Adrenal gland (tissue), 12 donors: ENCODE data around the gene DGCR8. TPM values are rescaled to one million over a fixed set of nuclear protein-coding genes. Genes with fewer than 3 reads are reported as not detected.

ENCODE experiments used
- DNase-seq, 7 donors: peaks; one replicate each; pipeline ENCODE4 v3.0.0-alpha.2; 2019 to 2020
- H3K27ac ChIP-seq, 5 donors: fragments of 200-600 bp; sonication (generic) in 4 of 5; 1 replicate in 3 of 5; 2 replicates in 2 of 5; pipeline versions ENCODE4 v1.5.1 to v1.8.0; 2016 to 2020; ENCODE audit warnings: mild to moderate bottlenecking in 1 of 5
- H3K27me3 ChIP-seq: fragments of 200-600 bp; 2 replicates; pipeline ENCODE4 v1.8.0; 2021
- H3K36me3 ChIP-seq, 2 donors: fragments of 200-600 bp; replicated peaks in 1 of 2; 1 replicate in 1 of 2; 2 replicates in 1 of 2; pipeline versions ENCODE4 v1.5.1 to v1.8.0; 2018 to 2022
- H3K4me1 ChIP-seq, 2 donors: fragments of 200-600 bp; replicated peaks in 1 of 2; 1 replicate in 1 of 2; 2 replicates in 1 of 2; pipeline versions ENCODE4 v1.5.1 to v1.8.0; 2018 to 2021
- H3K4me3 ChIP-seq, 4 donors: fragments of 200-600 bp; sonication (generic) in 3 of 4; one replicate each; pipeline ENCODE4 v1.5.1; 2016 to 2018
- H3K9me3 ChIP-seq, 3 donors: fragments of 200-600 bp; sonication (generic) in 1 of 3; replicated peaks in 1 of 3; 1 replicate in 2 of 3; 2 replicates in 1 of 3; pipeline versions ENCODE4 v1.5.1 to v1.8.0; 2016 to 2021
- CTCF ChIP-seq, 6 experiments: fragments of 450-650 bp in 4 of 6; fragments of 200-600 bp in 2 of 6; sonication (generic) in 1 of 6; IDR thresholded peaks; 1 replicate in 5 of 6; 2 replicates in 1 of 6; pipeline versions ENCODE4 v1.5.1 to v1.8.0; 2016 to 2021; ENCODE audit warnings: antibody characterized with exemption in 6 of 6, mild to moderate bottlenecking in 2 of 6, moderate library complexity in 1 of 6
- POLR2A ChIP-seq, 2 donors: fragments of 450-650 bp; IDR thresholded peaks; one replicate each; pipeline ENCODE4 v1.6.1; 2017; ENCODE audit warnings: antibody characterized with exemption in 2 of 2, mild to moderate bottlenecking in 2 of 2, moderate library complexity in 1 of 2
- WGBS, 4 donors: extraction: QIAGEN DNeasy Blood & Tissue Kit in 2 of 4; methylation state at CpG; one replicate each; pipeline versions ENCODE4 v1.1.5 to v1.1.7; 2013 to 2017; 5-methylcytosine and 5-hydroxymethylcytosine counted together
- intact Hi-C, 2 donors: fragments of 100-400 bp; cut with DNase I; formaldehyde crosslinking; loops; one replicate each; pipeline versions ENCODE4 v1.14.1 to v1.15.0; 2022 to 2023
- polyA plus RNA-seq, 3 donors: library from polyadenylated mRNA; stranded (reverse); fragments of 200-250 nt in 2 of 3; fragments of 350-450 nt in 1 of 3; fragmentation: Illumina TruSeq in 1 of 3; extraction: RNeasy Lipid Tissue Mini Kit (QIAGEN cat#74804) in 1 of 3; gene quantifications; one replicate each; pipeline ENCODE4 v1.2.3, GENCODE V29; 2013 to 2014
- total RNA-seq, 9 donors: library from RNA; depleted of rRNA in 4 of 9; stranded (reverse); fragments of >200 nt in 4 of 9; fragments of 120-200 nt in 1 of 9; fragmentation: NEBNext Ultra II Directional in 1 of 9; extraction: Animal tissue kit (Norgen Biotek cat#: 25700) in 1 of 9; gene quantifications; one replicate each; pipeline versions ENCODE4 v1.1.0 to v1.2.4, GENCODE V29; 2013 to 2023
- donor health status: healthy with polysubstance abuse.
- donor health status: Bipolar disorder and iron deficiency.
- donor health status: DM: yes; HTN: yes; CAD: no.
- donor health status: DM: no; HTN: no; CAD: no.
- donor health status: DM: no; HTN: no; CAD: no.
- donor health status: DM: yes; HTN: yes; CAD: no.

The DGCR8 gene
- total and polyA plus RNA-seq, 12 donors = 7.2 to 32.2 (median 22.4) TPM

GRCh38 chr22:20085651-20086050 is 5.6 kb downstream of the DGCR8 start:
- TF ChIP-seq POLR2A (IDR thresholded peaks at IDR 0.05) (no peak), CTCF (IDR thresholded peaks at IDR 0.05) (no peak)
- H3K27ac ChIP-seq = no peak overlapping the region
- no peak for DNase-seq
- H3K27me3 ChIP-seq = no peaks in the 10 kb centered on the region
- no peaks in the 10 kb centered on the region for H3K9me3 ChIP-seq
- no peak overlapping the region for H3K4me3 ChIP-seq
- peaks cover 11 to 44% of the 10 kb centered on the region in 2 donors for H3K4me1 ChIP-seq
- 96 to 97% (median 97%) methylated on average over 19 to 20 of the region's 20 CpGs for WGBS, 4 donors
- peaks cover 0 to 51% of the 10 kb centered on the region in 2 donors for H3K36me3 ChIP-seq
- intact Hi-C loops = loop anchor here in 1 of 2 donors (10.0 kb wide), 1 partner anchor 111 kb away; no protein-coding TSS in a partner anchor

GRCh38 chr22:20086101-20086599 is 6.1 kb downstream of the DGCR8 start:
- no peak for DNase-seq
- Histone ChIP-seq H3K9me3 (no peaks in the 10 kb centered on the region), H3K36me3 (peaks cover 0 to 56% of the 10 kb centered on the region in 2 donors), H3K4me1 (peaks cover 6 to 39% of the 10 kb centered on the region in 2 donors), H3K27me3 (no peaks in the 10 kb centered on the region), H3K27ac (no peak overlapping the region), H3K4me3 (no peak overlapping the region)
- TF ChIP-seq POLR2A (IDR thresholded peaks at IDR 0.05) (no peak), CTCF (IDR thresholded peaks at IDR 0.05) (no peak)
- intact Hi-C loops = loop anchor here in 1 of 2 donors (10.0 kb wide), 1 partner anchor 111 kb away; no protein-coding TSS in a partner anchor
- 91 to 93% (median 92%) methylated on average over 24 of the region's 24 CpGs for WGBS, 4 donors

GRCh38 chr22:20086763-20087162 is 6.7 kb downstream of the DGCR8 start:
- WGBS, 4 donors = 88 to 100% (median 96%) methylated on average over 4 to 5 of the region's 5 CpGs
- Histone ChIP-seq H3K9me3 (no peaks in the 10 kb centered on the region), H3K4me1 (peaks cover under 1 to 33% of the 10 kb centered on the region in 2 donors), H3K36me3 (peaks cover 0 to 62% of the 10 kb centered on the region in 2 donors), H3K4me3 (no peak overlapping the region), H3K27me3 (no peaks in the 10 kb centered on the region), H3K27ac (no peak overlapping the region)
- DNase-seq = no peak
- intact Hi-C loops = loop anchor here in 1 of 2 donors (10.0 kb wide), 1 partner anchor 112 kb away; no protein-coding TSS in a partner anchor
- TF ChIP-seq CTCF (IDR thresholded peaks at IDR 0.05) (no peak), POLR2A (IDR thresholded peaks at IDR 0.05) (no peak)

- 87 to 92% (median 89%) methylated on average over 13 to 14 of the region's 14 CpGs for WGBS, 4 donors
- intact Hi-C loops = loop anchor here in 1 of 2 donors (10.0 kb wide), 1 partner anchor 113 kb away; no protein-coding TSS in a partner anchor
- Histone ChIP-seq H3K9me3 (no peaks in the 10 kb centered on the region), H3K27ac (no peak overlapping the region), H3K4me1 (peaks cover 0 to 25% of the 10 kb centered on the region in 2 donors), H3K27me3 (no peaks in the 10 kb centered on the region), H3K36me3 (peaks cover 0 to 70% of the 10 kb centered on the region in 2 donors), H3K4me3 (no peak overlapping the region)
- no peak for DNase-seq
- TF ChIP-seq POLR2A (IDR thresholded peaks at IDR 0.05) = no peak
- TF ChIP-seq CTCF (IDR thresholded peaks at IDR 0.05) = no peak
Observed at GRCh38 chr22:20087319-20088262, 7.5 kb downstream of the DGCR8 start.
